ENCODE measurements around the gene RAP1GAP. TPM values are rescaled to one million over a fixed set of nuclear protein-coding genes. Genes with fewer than 3 reads are reported as not detected.

RAP1GAP gene
- total and polyA plus RNA-seq, 9 of the 15 experiments (the other 6 are each of a cell fraction or from before 2014, with no cell fraction given) = 0.29 to 30.2 (median 19.2) TPM

GRCh38 chr1:21592086-21592865, 76.9 kb downstream of the RAP1GAP start (continued):
- TF ChIP-seq ZNF655 (CRISPR knock-in tag; IDR thresholded peaks at IDR 0.05) = no peak
- no peak for TF ChIP-seq NR3C1 (CRISPR knock-in tag; IDR thresholded peaks at IDR 0.05)
- TF ChIP-seq ZNF589 (CRISPR knock-in tag; IDR thresholded peaks at IDR 0.05; ENCODE audit: low read depth) = no peak
- no peak for TF ChIP-seq SNIP1 (IDR thresholded peaks at IDR 0.05; ENCODE audit: low read depth)
- peak; percentile 44; the same call in 1 of the 2 replicates for TF ChIP-seq BHLHE40 (IDR thresholded peaks at IDR 0.05; ENCODE audit: low read length)
- no peak for TF ChIP-seq BRCA1 (IDR thresholded peaks at IDR 0.05)
- TF ChIP-seq BRCA1 (CRISPR knock-in tag; IDR thresholded peaks at IDR 0.05) = no peak
- no peak for TF ChIP-seq SMAD4 (CRISPR knock-in tag; conservative IDR thresholded peaks at IDR 0.05)

- Histone ChIP-seq H3K36me3 (ENCODE audit: control insufficient read depth, insufficient read depth, low read length) (no peaks in the 10 kb centered on the region), H3K9me1 (ENCODE audit: control insufficient read depth, insufficient read depth, low read length) (no peaks in the 10 kb centered on the region), H3K4me1 (replicated peaks in 1 of 2; ENCODE audit: control insufficient read depth in 2 of 2, insufficient read depth in 2 of 2, low read length in 2 of 2) (peaks cover 12 to 57% of the 10 kb centered on the region in 2 experiments; a peak in 3 of 5 replicates), H3K27me3 (ENCODE audit: control insufficient read depth in 2 of 2, insufficient read depth in 2 of 2, low read length in 2 of 2) (peaks cover 0 to 24% of the 10 kb centered on the region in 2 experiments; a peak in 3 of 5 replicates), H4K20me1 (replicated peaks; ENCODE audit: control insufficient read depth, insufficient read depth, low read length) (peaks cover 8% of the 10 kb centered on the region), H3K79me2 (ENCODE audit: control insufficient read depth, insufficient read depth, low read length) (no peaks in the 10 kb centered on the region), H3K27ac (ENCODE audit: extremely low read depth, low read depth, low read length) (no peak overlapping the region), H3K4me3 (no peak overlapping the region), H3K9ac (ENCODE audit: insufficient read depth in 1 of 2, low read depth in 2 of 2, low read length in 2 of 2) (peak overlapping the region in 1 of 2 experiments; percentile 66; a peak in 2 of 4 replicates), H3K4me2 (ENCODE audit: insufficient read depth, low read length) (no peak overlapping the region), H2AFZ (ENCODE audit: low read depth, low read length) (no peak overlapping the region), H3K9me3 (replicated peaks; ENCODE audit: control insufficient read depth, insufficient read depth, low read depth, low read length) (no peaks in the 10 kb centered on the region)
- 30% methylated on average over 13 of the region's 13 CpGs for WGBS (ENCODE audit: insufficient coverage, low coverage, missing lambda C conversion rate)
- FAIRE-seq = no peak
- no peak for DNase-seq (ENCODE audit: extremely low read depth in 1 of 4, low spot score in 3 of 4)
- CTCF ChIA-PET (ENCODE audit: low intra/inter-chr PET ratio) = no interaction called here
- POLR2A ChIA-PET = interaction anchor here (0.5 to 0.7 kb wide), 3 partner anchors 25 to 334 kb away, joined by 3 to 4 read pairs (median 3); no protein-coding TSS in a partner anchor
- in situ Hi-C loops (cut with MboI) = no loop called here
- no peak for ATAC-seq
- intact Hi-C loops (cut with micrococcal nuclease) = loop anchor here (10.0 kb wide), 1 partner anchor 76 kb away; no protein-coding TSS in a partner anchor
- no TSS peak for BruUV-seq (replicated peaks)
- TF ChIP-seq PKNOX1 (IDR thresholded peaks at IDR 0.05) (peak; percentile 86), HOMEZ (CRISPR knock-in tag; IDR thresholded peaks at IDR 0.05) (no peak), MAFK (IDR thresholded peaks at IDR 0.05; ENCODE audit: low read length) (no peak), MEIS2 (IDR thresholded peaks at IDR 0.05; ENCODE audit: partially characterized antibody) (peak; percentile 27)
- TF ChIP-seq, protein P1, sequence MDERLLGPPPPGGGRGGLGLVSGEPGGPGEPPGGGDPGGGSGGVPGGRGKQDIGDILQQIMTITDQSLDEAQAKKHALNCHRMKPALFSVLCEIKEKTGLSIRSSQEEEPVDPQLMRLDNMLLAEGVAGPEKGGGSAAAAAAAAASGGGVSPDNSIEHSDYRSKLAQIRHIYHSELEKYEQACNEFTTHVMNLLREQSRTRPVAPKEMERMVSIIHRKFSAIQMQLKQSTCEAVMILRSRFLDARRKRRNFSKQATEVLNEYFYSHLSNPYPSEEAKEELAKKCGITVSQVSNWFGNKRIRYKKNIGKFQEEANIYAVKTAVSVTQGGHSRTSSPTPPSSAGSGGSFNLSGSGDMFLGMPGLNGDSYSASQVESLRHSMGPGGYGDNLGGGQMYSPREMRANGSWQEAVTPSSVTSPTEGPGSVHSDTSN (CRISPR knock-in tag; IDR thresholded peaks at IDR 0.05; ENCODE audit: low read depth) = peak; percentile 33; the same call in 1 of the 2 replicates
- TF ChIP-seq, protein P1 (tag; conservative IDR thresholded peaks at IDR 0.05; ENCODE audit: low read depth) = peak; percentile 42; the same call in 1 of the 2 replicates
Observed at GRCh38 chr1:21590934-21591333, 78.2 kb downstream of the RAP1GAP start.

All from K562 (cell line).